ENCODE data around the gene CHCHD3.

GRCh38 chr7:132915647-132916046, 166.2 kb downstream of the CHCHD3 start:
- TF ChIP-seq CTCF (conservative IDR thresholded peaks at IDR 0.05; ENCODE audit: low read depth, low read length), result no peak
- TF ChIP-seq EZH2 (IDR thresholded peaks at IDR 0.05; ENCODE audit: low read length, unreplicated experiment), result no peak
- no peak for TF ChIP-seq EZH2phosphoT487 (IDR thresholded peaks at IDR 0.05; ENCODE audit: borderline replicate concordance, low read length)
